ENCODE measurements around the gene PDK2.

PDK2 gene

GRCh38 chr17:50117202-50118051 lies 22.3 kb downstream of the PDK2 start:
- DNase-seq (ENCODE audit: low read depth): peak; percentile 49

- no peak for DNase-seq (ENCODE audit: low read depth)
Observed at GRCh38 chr17:50118076-50118827, 23.1 kb downstream of the PDK2 start.

- DNase-seq (ENCODE audit: low read depth): no peak
Observed at GRCh38 chr17:50118828-50119218, 23.7 kb downstream of the PDK2 start.

- no peak for DNase-seq (ENCODE audit: low read depth)
Observed at GRCh38 chr17:50120475-50121253, 25.5 kb downstream of the PDK2 start.

- DNase-seq (ENCODE audit: low read depth): no peak
Observed at GRCh38 chr17:50122945-50123344, 27.8 kb downstream of the PDK2 start.

- no peak for DNase-seq (ENCODE audit: low read depth)
Observed at GRCh38 chr17:50123649-50124349, 28.6 kb downstream of the PDK2 start.

GRCh38 chr17:50125420-50125997 lies 30.4 kb downstream of the PDK2 start:
- DNase-seq (ENCODE audit: low read depth): peak; percentile 43

GRCh38 chr17:50127697-50128361 lies 32.7 kb downstream of the PDK2 start:
- peak; percentile 57 for DNase-seq (ENCODE audit: low read depth)

- DNase-seq (ENCODE audit: low read depth): no peak
Observed at GRCh38 chr17:50128441-50129352, 33.5 kb downstream of the PDK2 start.

GRCh38 chr17:50129353-50129727 lies 34.2 kb downstream of the PDK2 start:
- DNase-seq (ENCODE audit: low read depth): no peak

- DNase-seq (ENCODE audit: low read depth): peak; percentile 31
Observed at GRCh38 chr17:50129728-50130558, 34.8 kb downstream of the PDK2 start, which contains the start of gene SAMD14. Gene SAMD14, minus strand, starts transcription at chr17:50130160. Its CDS starts 5,201 bp downstream, at chr17:50124959.

GRCh38 chr17:50130559-50131305 lies 35.6 kb downstream of the PDK2 start:
- DNase-seq (ENCODE audit: low read depth): no peak

- DNase-seq (ENCODE audit: low read depth): no peak
Observed at GRCh38 chr17:50132104-50132794, 37.1 kb downstream of the PDK2 start.

- DNase-seq (ENCODE audit: low read depth): peak; percentile 23
Observed at GRCh38 chr17:50133028-50133768, 38.0 kb downstream of the PDK2 start.

- no peak for DNase-seq (ENCODE audit: low read depth)
Observed at GRCh38 chr17:50133769-50134099, 38.6 kb downstream of the PDK2 start.

- no peak for DNase-seq (ENCODE audit: low read depth)
Observed at GRCh38 chr17:50134206-50135110, 39.3 kb downstream of the PDK2 start.
